HepG2 (cell line): ENCODE results near the gene VILL. TPM values are rescaled to one million over a fixed set of nuclear protein-coding genes. Genes with fewer than 3 reads are reported as not detected.

Experiments
- ATF1 ChIP-seq: IDR thresholded peaks from 2 replicates; pipeline ENCODE4 v1.6.1; 2016; ENCODE audit warnings: mild to moderate bottlenecking, control low read depth
- CHD4 ChIP-seq: fragments of 200-600 bp; sonication (generic); IDR thresholded peaks from 2 replicates; pipeline ENCODE4 v1.7.0; 2017; ENCODE audit warnings: mild to moderate bottlenecking, low read length, borderline replicate concordance
- CTCF ChIP-seq: sonication (generic); formaldehyde crosslinking; IDR thresholded peaks from 2 replicates; pipeline ENCODE4 v1.5.0; 2020; ENCODE audit warnings: mild to moderate bottlenecking, missing genetic modification reagents, moderate library complexity
- FOXO1 ChIP-seq: sonication (generic); formaldehyde crosslinking; IDR thresholded peaks from 2 replicates; pipeline ENCODE4 v1.4.0; 2020; ENCODE audit warnings: missing genetic modification reagents
- POGK ChIP-seq: sonication (generic); formaldehyde crosslinking; conservative IDR thresholded peaks from 2 replicates; pipeline ENCODE4 v1.8.0; 2022; ENCODE audit warnings: mild to moderate bottlenecking, moderate library complexity, missing genetic modification reagents
- SAP130 ChIP-seq: IDR thresholded peaks from 2 replicates; pipeline ENCODE4 v1.6.1; 2016; ENCODE audit warnings: low read depth
- SNAPC2 ChIP-seq: sonication (generic); formaldehyde crosslinking; IDR thresholded peaks from 2 replicates; pipeline ENCODE4 v1.8.1; 2022; ENCODE audit warnings: mild to moderate bottlenecking, missing genetic modification reagents
- THAP8 ChIP-seq: sonication (generic); formaldehyde crosslinking; IDR thresholded peaks from 2 replicates; pipeline ENCODE4 v1.5.1; 2020; ENCODE audit warnings: missing genetic modification reagents, mild to moderate bottlenecking, borderline replicate concordance
- WIZ ChIP-seq: sonication (generic); formaldehyde crosslinking; IDR thresholded peaks from 2 replicates; pipeline ENCODE4 v1.5.1; 2020; ENCODE audit warnings: mild to moderate bottlenecking, missing genetic modification reagents
- ZBTB38 ChIP-seq: sonication (generic); formaldehyde crosslinking; IDR thresholded peaks from 2 replicates; pipeline ENCODE4 v1.5.1; 2020; ENCODE audit warnings: mild to moderate bottlenecking, missing genetic modification reagents
- ZFP91 ChIP-seq: sonication (generic); formaldehyde crosslinking; IDR thresholded peaks from 2 replicates; pipeline ENCODE4 v1.9.0; 2022; ENCODE audit warnings: missing genetic modification reagents, mild to moderate bottlenecking, borderline replicate concordance
- ZFY ChIP-seq: sonication (generic); formaldehyde crosslinking; IDR thresholded peaks from 2 replicates; pipeline ENCODE4 v1.4.0; 2020; ENCODE audit warnings: missing genetic modification reagents
- ZNF124 ChIP-seq: sonication (generic); formaldehyde crosslinking; IDR thresholded peaks from 2 replicates; pipeline ENCODE4 v1.4.0; 2020; ENCODE audit warnings: missing genetic modification reagents
- ZNF451 ChIP-seq: sonication (generic); formaldehyde crosslinking; IDR thresholded peaks from 2 replicates; pipeline ENCODE4 v1.5.0; 2020; ENCODE audit warnings: mild to moderate bottlenecking, missing genetic modification reagents
- ZNF687 ChIP-seq: sonication (generic); formaldehyde crosslinking; IDR thresholded peaks from 2 replicates; pipeline ENCODE4 v1.5.1; 2020; ENCODE audit warnings: mild to moderate bottlenecking, missing genetic modification reagents, moderate library complexity
- ZSCAN5A ChIP-seq: sonication (generic); formaldehyde crosslinking; IDR thresholded peaks from 2 replicates; pipeline ENCODE4 v1.8.0; 2022; ENCODE audit warnings: mild to moderate bottlenecking, missing genetic modification reagents, borderline replicate concordance
- polyA plus RNA-seq, 8 experiments: library from polyadenylated mRNA; depleted of rRNA in 3 of 8; stranded (reverse) in 7 of 8; unstranded in 1 of 8; fragments of >200 nt; fragmentation: Illumina TruSeq in 4 of 8; extraction: Trizol in 4 of 8; gene quantifications; 2 replicates each; pipeline versions ENCODE4 v1.2.1 to v1.2.3, GENCODE V29; 2011 to 2016; ENCODE audit warnings: low read depth in 4 of 8, missing spikeins in 1 of 8, mixed read lengths in 1 of 8; ENCODE audit not compliant: insufficient read depth in 1 of 8
- total RNA-seq, 5 experiments: library from RNA; depleted of rRNA; stranded (reverse); fragments of >200 nt; fragmentation: Illumina TruSeq; extraction: Trizol; gene quantifications; 2 replicates each; pipeline ENCODE4 v1.2.3, GENCODE V29; 2016; ENCODE audit warnings: low read depth in 1 of 5
- TF ChIP-seq, protein P1 (sequence below): sonication (generic); formaldehyde crosslinking; IDR thresholded peaks from 2 replicates; pipeline ENCODE4 v1.8.0; 2022; ENCODE audit warnings: mild to moderate bottlenecking, missing genetic modification reagents, moderate library complexity

VILL gene
- total and polyA plus RNA-seq, 2 of the 13 experiments (the other 11 are each of a cell fraction or from before 2014, with no cell fraction given) = 3.2 to 5.3 TPM

DNA sequence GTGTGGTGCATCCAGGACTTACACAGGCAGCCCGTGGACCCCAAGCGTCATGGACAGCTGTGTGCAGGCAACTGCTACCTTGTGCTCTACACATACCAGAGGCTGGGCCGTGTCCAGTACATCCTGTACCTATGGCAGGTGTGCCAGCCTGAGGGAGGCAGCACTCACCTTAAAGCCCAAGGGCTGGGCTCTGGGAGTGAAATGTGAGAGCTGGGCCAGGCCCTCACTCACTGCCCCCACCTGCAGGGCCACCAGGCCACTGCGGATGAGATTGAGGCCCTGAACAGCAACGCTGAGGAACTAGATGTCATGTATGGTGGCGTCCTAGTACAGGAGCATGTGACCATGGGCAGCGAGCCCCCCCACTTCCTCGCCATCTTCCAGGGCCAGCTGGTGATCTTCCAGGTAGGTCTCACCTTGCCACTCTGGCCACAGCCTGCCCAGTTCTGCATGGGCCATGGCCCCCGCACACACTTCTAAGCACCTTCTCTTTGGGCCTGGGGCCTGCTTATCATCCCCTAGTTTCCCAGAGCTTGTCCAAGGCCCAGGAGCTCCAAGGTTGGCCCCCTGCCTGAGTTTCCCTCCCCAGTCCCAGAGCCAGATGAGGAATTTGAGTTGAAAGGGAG lies 11.0 kb downstream of the VILL start (continued):
- TF ChIP-seq ZFP91 (0 out of 2 replicates have a peak, but pooled peaks have one; percentile 26), ZSCAN5A (CRISPR knock-in tag) (no peak), WIZ (CRISPR knock-in tag) (no peak), THAP8 (CRISPR knock-in tag) (no peak), CTCF (CRISPR knock-in tag) (peak; percentile 68), POGK (no peak), SAP130 (CRISPR knock-in tag) (0 out of 2 replicates have a peak, but pooled peaks have one; percentile 21), CHD4 (no peak), FOXO1 (CRISPR knock-in tag) (no peak), ZFY (CRISPR knock-in tag) (peak; percentile 42; the same call in 1 of the 2 replicates), ZBTB38 (no peak), SNAPC2 (no peak), ATF1 (CRISPR knock-in tag) (no peak), ZNF451 (no peak), ZNF124 (CRISPR knock-in tag) (no peak), ZNF687 (CRISPR knock-in tag) (peak; percentile 47)
- TF ChIP-seq, protein P1, sequence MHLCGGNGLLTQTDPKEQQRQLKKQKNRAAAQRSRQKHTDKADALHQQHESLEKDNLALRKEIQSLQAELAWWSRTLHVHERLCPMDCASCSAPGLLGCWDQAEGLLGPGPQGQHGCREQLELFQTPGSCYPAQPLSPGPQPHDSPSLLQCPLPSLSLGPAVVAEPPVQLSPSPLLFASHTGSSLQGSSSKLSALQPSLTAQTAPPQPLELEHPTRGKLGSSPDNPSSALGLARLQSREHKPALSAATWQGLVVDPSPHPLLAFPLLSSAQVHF (CRISPR knock-in tag) = no peak
